ENCODE results near the gene VCAM1.

DNA sequence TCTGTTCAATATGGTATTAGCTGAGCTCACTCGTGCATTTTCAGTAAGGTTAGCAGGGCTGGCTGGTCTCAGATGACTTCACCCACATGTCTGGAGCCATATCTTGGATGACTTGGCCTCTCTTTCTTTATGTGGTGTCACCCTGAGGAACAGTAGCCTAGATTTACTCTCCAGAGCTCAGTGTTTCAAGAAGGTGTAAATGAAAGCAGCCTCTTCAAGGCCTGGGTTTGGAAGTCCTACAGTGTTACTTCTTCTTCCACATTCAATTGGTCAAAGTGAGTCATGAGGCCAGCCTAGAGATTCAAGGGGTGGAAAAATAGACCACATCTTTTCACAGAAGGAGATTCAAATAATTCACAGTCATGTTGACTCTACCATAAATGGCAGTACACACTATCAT lies 12.2 kb downstream of the VCAM1 start:
- TF ChIP-seq CTCF (IDR thresholded peaks at IDR 0.05) (no peak), EP300 (IDR thresholded peaks at IDR 0.05) (no peak), POLR2A (IDR thresholded peaks at IDR 0.05) (no peak)
